ENCODE measurements around the gene SPATA13. TPM values are rescaled to one million over a fixed set of nuclear protein-coding genes. Genes with fewer than 3 reads are reported as not detected.

The SPATA13 gene
- total RNA-seq, 2 donors from 2014 or later = 19.4 to 24.8 TPM

DNA sequence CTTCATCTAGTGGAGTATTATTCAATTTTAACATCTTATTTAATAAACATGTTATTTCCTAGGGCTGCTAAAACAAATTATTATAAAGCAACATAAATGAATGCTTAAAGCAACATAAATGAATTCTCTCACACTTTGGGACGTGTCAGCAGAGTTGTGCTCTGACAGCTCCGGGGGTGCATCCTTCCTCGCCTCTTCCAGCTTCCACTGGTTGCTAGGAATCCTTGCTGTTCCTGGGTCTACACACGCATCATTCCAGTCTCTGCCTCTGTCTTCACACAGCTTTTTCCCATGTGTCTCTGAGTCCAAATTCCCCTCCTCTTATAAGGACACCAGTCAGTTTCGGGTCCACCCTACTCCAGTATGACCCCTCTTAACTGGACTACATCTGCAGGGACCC lies 21.6 kb upstream of the SPATA13 start:
- Histone ChIP-seq H3K36me3 (ENCODE audit: control insufficient read depth, insufficient read depth, low read length) (no peaks in the 10 kb centered on the region), H3K9me3 (ENCODE audit: control insufficient read depth, low read length) (no peaks in the 10 kb centered on the region), H3K4me1 (ENCODE audit: control insufficient read depth, insufficient read depth, low read length) (peaks cover 2% of the 10 kb centered on the region), H3K4me3 (ENCODE audit: low read length) (no peak overlapping the region), H3K27me3 (ENCODE audit: control insufficient read depth, insufficient read depth, low read length, poor library complexity, severe bottlenecking) (no peaks in the 10 kb centered on the region), H3K27ac (ENCODE audit: low read depth, low read length) (no peak overlapping the region), H3K9ac (ENCODE audit: extremely low read depth, low read length, poor library complexity, severe bottlenecking) (no peak overlapping the region)
- TF ChIP-seq, protein P1, sequence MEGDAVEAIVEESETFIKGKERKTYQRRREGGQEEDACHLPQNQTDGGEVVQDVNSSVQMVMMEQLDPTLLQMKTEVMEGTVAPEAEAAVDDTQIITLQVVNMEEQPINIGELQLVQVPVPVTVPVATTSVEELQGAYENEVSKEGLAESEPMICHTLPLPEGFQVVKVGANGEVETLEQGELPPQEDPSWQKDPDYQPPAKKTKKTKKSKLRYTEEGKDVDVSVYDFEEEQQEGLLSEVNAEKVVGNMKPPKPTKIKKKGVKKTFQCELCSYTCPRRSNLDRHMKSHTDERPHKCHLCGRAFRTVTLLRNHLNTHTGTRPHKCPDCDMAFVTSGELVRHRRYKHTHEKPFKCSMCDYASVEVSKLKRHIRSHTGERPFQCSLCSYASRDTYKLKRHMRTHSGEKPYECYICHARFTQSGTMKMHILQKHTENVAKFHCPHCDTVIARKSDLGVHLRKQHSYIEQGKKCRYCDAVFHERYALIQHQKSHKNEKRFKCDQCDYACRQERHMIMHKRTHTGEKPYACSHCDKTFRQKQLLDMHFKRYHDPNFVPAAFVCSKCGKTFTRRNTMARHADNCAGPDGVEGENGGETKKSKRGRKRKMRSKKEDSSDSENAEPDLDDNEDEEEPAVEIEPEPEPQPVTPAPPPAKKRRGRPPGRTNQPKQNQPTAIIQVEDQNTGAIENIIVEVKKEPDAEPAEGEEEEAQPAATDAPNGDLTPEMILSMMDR (conservative IDR thresholded peaks at IDR 0.05) = no peak
- no peak overlapping the region for H3K4me3 Mint-ChIP-seq
- DNase-seq = no peak
- peaks cover 4% of the 10 kb centered on the region for H3K27me3 Mint-ChIP-seq (ENCODE audit: insufficient read depth)
- 91 to 92% methylated on average over 4 to 5 of the region's 5 CpGs for WGBS, 2 experiments (ENCODE audit: insufficient coverage in 1 of 2, insufficient read length in 1 of 2)
- no peak overlapping the region for H3K27ac Mint-ChIP-seq
- H3K9me3 Mint-ChIP-seq = no peaks in the 10 kb centered on the region
- H3K4me1 Mint-ChIP-seq = peaks cover 21% of the 10 kb centered on the region
- H3K36me3 Mint-ChIP-seq (ENCODE audit: low read depth) = no peaks in the 10 kb centered on the region

DNA sequence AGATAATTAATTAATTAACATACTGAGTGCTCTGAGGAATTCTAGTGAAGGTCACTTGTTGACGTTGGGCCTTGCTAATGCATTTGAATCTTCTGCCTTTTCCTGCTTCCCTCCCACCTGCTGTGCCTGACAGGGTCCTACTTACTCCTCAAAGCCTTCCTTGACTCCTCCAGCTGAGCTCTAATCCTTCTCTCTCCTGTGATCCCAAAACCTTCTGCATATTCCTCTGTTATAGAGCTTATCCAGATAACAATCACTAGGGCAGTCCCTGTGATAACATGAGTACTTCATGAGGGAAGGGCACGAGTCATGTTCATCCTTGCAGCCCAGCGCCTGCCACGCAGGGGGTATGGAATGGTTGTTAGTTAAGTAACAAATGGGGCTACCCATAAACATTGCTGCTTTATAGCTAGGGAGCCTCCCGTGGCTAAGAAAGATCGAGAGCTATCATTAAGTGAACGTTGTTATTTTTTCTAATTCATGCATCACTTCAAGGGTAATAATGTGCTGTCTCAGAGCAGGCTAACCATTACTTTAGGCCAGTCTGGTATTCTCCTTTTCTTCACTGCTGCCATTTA lies 19.1 kb upstream of the SPATA13 start:
- peaks cover 38% of the 10 kb centered on the region for H3K4me1 Mint-ChIP-seq
- H3K9ac ChIP-seq (ENCODE audit: extremely low read depth, low read length, poor library complexity, severe bottlenecking) = no peak overlapping the region
- H3K27me3 ChIP-seq (ENCODE audit: control insufficient read depth, insufficient read depth, low read length, poor library complexity, severe bottlenecking) = no peaks in the 10 kb centered on the region
- H3K4me3 Mint-ChIP-seq = no peak overlapping the region
- H3K36me3 Mint-ChIP-seq (ENCODE audit: low read depth) = no peaks in the 10 kb centered on the region
- peak; percentile 85 for DNase-seq
- no peaks in the 10 kb centered on the region for H3K36me3 ChIP-seq (ENCODE audit: control insufficient read depth, insufficient read depth, low read length)
- no peak overlapping the region for H3K27ac ChIP-seq (ENCODE audit: low read depth, low read length)
- peaks cover 8% of the 10 kb centered on the region for H3K4me1 ChIP-seq (ENCODE audit: control insufficient read depth, insufficient read depth, low read length)
- no peaks in the 10 kb centered on the region for H3K9me3 ChIP-seq (ENCODE audit: control insufficient read depth, low read length)
- H3K27me3 Mint-ChIP-seq (ENCODE audit: insufficient read depth) = peaks cover 4% of the 10 kb centered on the region
- H3K9me3 Mint-ChIP-seq = no peaks in the 10 kb centered on the region
- WGBS, 2 experiments (ENCODE audit: insufficient coverage in 1 of 2, insufficient read length in 1 of 2) = 45 to 55% methylated on average over 7 of the region's 7 CpGs
- TF ChIP-seq, protein P1 (conservative IDR thresholded peaks at IDR 0.05) = no peak
- no peak overlapping the region for H3K27ac Mint-ChIP-seq
- H3K4me3 ChIP-seq (ENCODE audit: low read length) = no peak overlapping the region

DNA sequence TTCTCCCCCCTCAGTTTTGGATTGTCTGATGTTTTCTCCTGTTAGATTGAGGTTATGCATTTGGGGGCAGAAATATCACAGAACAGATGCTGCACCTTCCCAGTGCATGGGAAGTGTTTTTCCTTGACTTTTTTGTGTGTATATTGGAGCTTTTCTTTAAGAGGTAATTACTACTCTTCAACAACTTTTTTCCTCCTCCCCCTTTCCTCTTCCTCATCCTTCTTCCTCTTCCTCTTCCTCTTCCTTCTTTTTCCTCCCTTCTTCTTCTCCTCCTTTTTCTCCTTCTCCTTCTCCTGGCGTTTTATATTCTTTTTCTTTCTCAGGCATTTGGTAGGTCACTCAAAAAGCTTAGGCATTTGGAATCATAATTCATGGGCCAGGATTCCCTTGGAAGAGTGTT lies 18.1 kb upstream of the SPATA13 start:
- peaks cover 44% of the 10 kb centered on the region for H3K4me1 Mint-ChIP-seq
- Histone ChIP-seq H3K9me3 (ENCODE audit: control insufficient read depth, low read length) (no peaks in the 10 kb centered on the region), H3K4me1 (ENCODE audit: control insufficient read depth, insufficient read depth, low read length) (peaks cover 8% of the 10 kb centered on the region), H3K4me3 (ENCODE audit: low read length) (no peak overlapping the region), H3K27ac (ENCODE audit: low read depth, low read length) (no peak overlapping the region), H3K27me3 (ENCODE audit: control insufficient read depth, insufficient read depth, low read length, poor library complexity, severe bottlenecking) (no peaks in the 10 kb centered on the region), H3K36me3 (ENCODE audit: control insufficient read depth, insufficient read depth, low read length) (no peaks in the 10 kb centered on the region), H3K9ac (ENCODE audit: extremely low read depth, low read length, poor library complexity, severe bottlenecking) (no peak overlapping the region)
- H3K36me3 Mint-ChIP-seq (ENCODE audit: low read depth) = no peaks in the 10 kb centered on the region
- peaks cover 4% of the 10 kb centered on the region for H3K27me3 Mint-ChIP-seq (ENCODE audit: insufficient read depth)
- 98 to 100% methylated on average over 1 of the region's 1 CpG for WGBS, 2 experiments (ENCODE audit: insufficient coverage in 1 of 2, insufficient read length in 1 of 2)
- H3K9me3 Mint-ChIP-seq = no peaks in the 10 kb centered on the region
- TF ChIP-seq, protein P1 (conservative IDR thresholded peaks at IDR 0.05) = no peak
- no peak overlapping the region for H3K27ac Mint-ChIP-seq
- no peak overlapping the region for H3K4me3 Mint-ChIP-seq
- DNase-seq = no peak

Measured in endodermal cell (in vitro differentiated cells).